Measurements from ENCODE around the gene CEBPG.

Gene CEBPG

GRCh38 chr19:33375156-33375836 is 1.8 kb downstream of the CEBPG start:
- Histone ChIP-seq H3K4me3 (ENCODE audit: low read length) (peak overlapping the region; percentile 98), H3K4me2 (ENCODE audit: low read length) (peak overlapping the region; percentile 93), H3K9me3 (replicated peaks; ENCODE audit: low read length) (no peaks in the 10 kb centered on the region), H3K36me3 (ENCODE audit: insufficient read depth, low read length) (peaks cover 9% of the 10 kb centered on the region), H3K27me3 (ENCODE audit: control insufficient read depth, insufficient read depth, low read length) (no peaks in the 10 kb centered on the region), H3K4me1 (ENCODE audit: control insufficient read depth, insufficient read depth, low read length) (peaks cover 29% of the 10 kb centered on the region), H3K9ac (ENCODE audit: low read depth, low read length) (peak overlapping the region; percentile 98)

- Histone ChIP-seq H3K9me3 (replicated peaks; ENCODE audit: low read length) (no peaks in the 10 kb centered on the region), H3K36me3 (ENCODE audit: insufficient read depth, low read length) (peaks cover 11% of the 10 kb centered on the region), H3K27me3 (ENCODE audit: control insufficient read depth, insufficient read depth, low read length) (no peaks in the 10 kb centered on the region), H3K9ac (ENCODE audit: low read depth, low read length) (no peak overlapping the region), H3K4me1 (ENCODE audit: control insufficient read depth, insufficient read depth, low read length) (peaks cover 29% of the 10 kb centered on the region), H3K4me2 (ENCODE audit: low read length) (peak overlapping the region; percentile 93), H3K4me3 (ENCODE audit: low read length) (no peak overlapping the region)
These were observed 2.3 kb downstream of the CEBPG start for GRCh38 chr19:33375837-33376159.

GRCh38 chr19:33376423-33376822 is 2.9 kb downstream of the CEBPG start:
- Histone ChIP-seq H3K9me3 (replicated peaks; ENCODE audit: low read length) (no peaks in the 10 kb centered on the region), H3K9ac (ENCODE audit: low read depth, low read length) (no peak overlapping the region), H3K4me3 (ENCODE audit: low read length) (no peak overlapping the region), H3K4me1 (ENCODE audit: control insufficient read depth, insufficient read depth, low read length) (peaks cover 29% of the 10 kb centered on the region), H3K27me3 (ENCODE audit: control insufficient read depth, insufficient read depth, low read length) (no peaks in the 10 kb centered on the region), H3K4me2 (ENCODE audit: low read length) (peak overlapping the region; percentile 9), H3K36me3 (ENCODE audit: insufficient read depth, low read length) (peaks cover 11% of the 10 kb centered on the region)

GRCh38 chr19:33376941-33377557 is 3.5 kb downstream of the CEBPG start:
- Histone ChIP-seq H3K9ac (ENCODE audit: low read depth, low read length) (no peak overlapping the region), H3K36me3 (ENCODE audit: insufficient read depth, low read length) (peaks cover 11% of the 10 kb centered on the region), H3K9me3 (replicated peaks; ENCODE audit: low read length) (no peaks in the 10 kb centered on the region), H3K4me3 (ENCODE audit: low read length) (no peak overlapping the region), H3K4me1 (ENCODE audit: control insufficient read depth, insufficient read depth, low read length) (peaks cover 29% of the 10 kb centered on the region), H3K27me3 (ENCODE audit: control insufficient read depth, insufficient read depth, low read length) (no peaks in the 10 kb centered on the region), H3K4me2 (ENCODE audit: low read length) (no peak overlapping the region)

GRCh38 chr19:33377586-33378475 is 4.3 kb downstream of the CEBPG start:
- Histone ChIP-seq H3K9ac (ENCODE audit: low read depth, low read length) (no peak overlapping the region), H3K9me3 (replicated peaks; ENCODE audit: low read length) (no peaks in the 10 kb centered on the region), H3K27me3 (ENCODE audit: control insufficient read depth, insufficient read depth, low read length) (no peaks in the 10 kb centered on the region), H3K4me1 (ENCODE audit: control insufficient read depth, insufficient read depth, low read length) (peaks cover 28% of the 10 kb centered on the region), H3K4me2 (ENCODE audit: low read length) (no peak overlapping the region), H3K4me3 (ENCODE audit: low read length) (no peak overlapping the region), H3K36me3 (ENCODE audit: insufficient read depth, low read length) (peaks cover 11% of the 10 kb centered on the region)

- Histone ChIP-seq H3K4me3 (ENCODE audit: low read length) (no peak overlapping the region), H3K4me1 (ENCODE audit: control insufficient read depth, insufficient read depth, low read length) (peaks cover 25% of the 10 kb centered on the region)
These were observed 5.8 kb downstream of the CEBPG start for GRCh38 chr19:33379151-33379829.

GRCh38 chr19:33381101-33381500 is 7.6 kb downstream of the CEBPG start:
- Histone ChIP-seq H3K4me3 (ENCODE audit: low read length) (no peak overlapping the region), H3K36me3 (ENCODE audit: insufficient read depth, low read length) (peaks cover 11% of the 10 kb centered on the region), H3K27me3 (ENCODE audit: control insufficient read depth, insufficient read depth, low read length) (no peaks in the 10 kb centered on the region), H3K4me2 (ENCODE audit: low read length) (no peak overlapping the region), H3K9me3 (replicated peaks; ENCODE audit: low read length) (no peaks in the 10 kb centered on the region), H3K4me1 (ENCODE audit: control insufficient read depth, insufficient read depth, low read length) (peaks cover 9% of the 10 kb centered on the region), H3K9ac (ENCODE audit: low read depth, low read length) (no peak overlapping the region)

More at GRCh38 chr19:33379151-33379829, 5.8 kb downstream of the CEBPG start:
- no peaks in the 10 kb centered on the region for H3K9me3 ChIP-seq (replicated peaks; ENCODE audit: low read length)
- no peak overlapping the region for H3K9ac ChIP-seq (ENCODE audit: low read depth, low read length)
- H3K4me2 ChIP-seq (ENCODE audit: low read length) = no peak overlapping the region
- H3K27me3 ChIP-seq (ENCODE audit: control insufficient read depth, insufficient read depth, low read length) = no peaks in the 10 kb centered on the region
- peaks cover 11% of the 10 kb centered on the region for H3K36me3 ChIP-seq (ENCODE audit: insufficient read depth, low read length)

GRCh38 chr19:33382006-33382405 is 8.5 kb downstream of the CEBPG start:
- Histone ChIP-seq H3K4me2 (ENCODE audit: low read length) (no peak overlapping the region), H3K4me1 (ENCODE audit: control insufficient read depth, insufficient read depth, low read length) (no peaks in the 10 kb centered on the region), H3K9me3 (replicated peaks; ENCODE audit: low read length) (no peaks in the 10 kb centered on the region), H3K27me3 (ENCODE audit: control insufficient read depth, insufficient read depth, low read length) (no peaks in the 10 kb centered on the region), H3K4me3 (ENCODE audit: low read length) (no peak overlapping the region), H3K36me3 (ENCODE audit: insufficient read depth, low read length) (peaks cover 20% of the 10 kb centered on the region), H3K9ac (ENCODE audit: low read depth, low read length) (no peak overlapping the region)

- H3K27me3 ChIP-seq (ENCODE audit: control insufficient read depth, insufficient read depth, low read length) = no peaks in the 10 kb centered on the region
- peaks cover 24% of the 10 kb centered on the region for H3K36me3 ChIP-seq (ENCODE audit: insufficient read depth, low read length)
- H3K4me3 ChIP-seq (ENCODE audit: low read length) = no peak overlapping the region
- no peak overlapping the region for H3K4me2 ChIP-seq (ENCODE audit: low read length)
- H3K9me3 ChIP-seq (replicated peaks; ENCODE audit: low read length) = no peaks in the 10 kb centered on the region
- no peaks in the 10 kb centered on the region for H3K4me1 ChIP-seq (ENCODE audit: control insufficient read depth, insufficient read depth, low read length)
- H3K9ac ChIP-seq (ENCODE audit: low read depth, low read length) = no peak overlapping the region
These were observed 9.5 kb downstream of the CEBPG start for GRCh38 chr19:33382982-33383381.

GRCh38 chr19:33383720-33384292 is 10.3 kb downstream of the CEBPG start:
- H3K36me3 ChIP-seq (ENCODE audit: insufficient read depth, low read length) = peaks cover 24% of the 10 kb centered on the region
- H3K4me3 ChIP-seq (ENCODE audit: low read length) = no peak overlapping the region
- H3K27me3 ChIP-seq (ENCODE audit: control insufficient read depth, insufficient read depth, low read length) = no peaks in the 10 kb centered on the region
- no peaks in the 10 kb centered on the region for H3K9me3 ChIP-seq (replicated peaks; ENCODE audit: low read length)
- no peak overlapping the region for H3K4me2 ChIP-seq (ENCODE audit: low read length)
- H3K4me1 ChIP-seq (ENCODE audit: control insufficient read depth, insufficient read depth, low read length) = no peaks in the 10 kb centered on the region
- H3K9ac ChIP-seq (ENCODE audit: low read depth, low read length) = no peak overlapping the region

- Histone ChIP-seq H3K4me3 (ENCODE audit: low read length) (no peak overlapping the region), H3K27me3 (ENCODE audit: control insufficient read depth, insufficient read depth, low read length) (no peaks in the 10 kb centered on the region), H3K4me2 (ENCODE audit: low read length) (no peak overlapping the region), H3K36me3 (ENCODE audit: insufficient read depth, low read length) (peaks cover 16% of the 10 kb centered on the region), H3K9ac (ENCODE audit: low read depth, low read length) (no peak overlapping the region), H3K4me1 (ENCODE audit: control insufficient read depth, insufficient read depth, low read length) (no peaks in the 10 kb centered on the region), H3K9me3 (replicated peaks; ENCODE audit: low read length) (no peaks in the 10 kb centered on the region)
These were observed 11.5 kb downstream of the CEBPG start for GRCh38 chr19:33384983-33385382.

Data from skeletal muscle satellite cell (primary cell).